Mononuclear cell (primary cell): ENCODE measurements around the gene CLDN9. TPM values are rescaled to one million over a fixed set of nuclear protein-coding genes. Genes with fewer than 3 reads are reported as not detected.

ENCODE experiments used
- H3K27me3 ChIP-seq: 2 replicates; pipeline ENCODE4 v1.6.0; 2011; ENCODE audit warnings: low read length, control low read depth; ENCODE audit not compliant: insufficient read depth
- H3K4me1 ChIP-seq: 2 replicates; pipeline ENCODE4 v1.5.1; 2011; ENCODE audit warnings: mild to moderate bottlenecking, low read length, control low read depth; ENCODE audit not compliant: insufficient read depth
- H3K4me3 ChIP-seq: 2 replicates; pipeline ENCODE4 v1.5.1; 2011; ENCODE audit warnings: mild to moderate bottlenecking, low read length, moderate library complexity
- H3K9me3 ChIP-seq: 2 replicates; pipeline ENCODE4 v1.5.1; 2011; ENCODE audit warnings: low read depth, mild to moderate bottlenecking, control low read depth, low read length
- total RNA-seq: library from RNA; depleted of rRNA; stranded (reverse); fragments of >200 nt; gene quantifications from one replicate; pipeline ENCODE4 v1.2.3, GENCODE V29; 2012

Gene CLDN9
- total RNA-seq, 1 donor, result not detected

- peaks cover 25% of the 10 kb centered on the region for H3K27me3 ChIP-seq
- no peak overlapping the region for H3K4me3 ChIP-seq
- H3K9me3 ChIP-seq, result no peaks in the 10 kb centered on the region
- peaks cover 67% of the 10 kb centered on the region for H3K4me1 ChIP-seq
These were observed 13.3 kb downstream of the CLDN9 start for GRCh38 chr16:3026003-3026378.

GRCh38 chr16:3026609-3027488, 14.1 kb downstream of the CLDN9 start:
- peaks cover 58% of the 10 kb centered on the region for H3K4me1 ChIP-seq
- no peak overlapping the region for H3K4me3 ChIP-seq
- peaks cover 30% of the 10 kb centered on the region for H3K27me3 ChIP-seq
- no peaks in the 10 kb centered on the region for H3K9me3 ChIP-seq

- peaks cover 57% of the 10 kb centered on the region for H3K4me1 ChIP-seq
- H3K27me3 ChIP-seq, result peaks cover 35% of the 10 kb centered on the region
- no peak overlapping the region for H3K4me3 ChIP-seq
- no peaks in the 10 kb centered on the region for H3K9me3 ChIP-seq
These were observed 14.7 kb downstream of the CLDN9 start for GRCh38 chr16:3027489-3027795.

GRCh38 chr16:3027983-3028715, 15.4 kb downstream of the CLDN9 start:
- H3K4me1 ChIP-seq, result peaks cover 50% of the 10 kb centered on the region
- no peak overlapping the region for H3K4me3 ChIP-seq
- H3K9me3 ChIP-seq, result no peaks in the 10 kb centered on the region
- peaks cover 42% of the 10 kb centered on the region for H3K27me3 ChIP-seq

- Histone ChIP-seq H3K4me1 (peaks cover 43% of the 10 kb centered on the region), H3K4me3 (no peak overlapping the region), H3K27me3 (peaks cover 49% of the 10 kb centered on the region), H3K9me3 (no peaks in the 10 kb centered on the region)
These were observed 16.1 kb downstream of the CLDN9 start for GRCh38 chr16:3028716-3029319.

GRCh38 chr16:3029491-3030221, 16.9 kb downstream of the CLDN9 start:
- Histone ChIP-seq H3K27me3 (peaks cover 53% of the 10 kb centered on the region), H3K9me3 (no peaks in the 10 kb centered on the region), H3K4me3 (no peak overlapping the region), H3K4me1 (peaks cover 37% of the 10 kb centered on the region)

GRCh38 chr16:3030222-3031212, 17.8 kb downstream of the CLDN9 start:
- Histone ChIP-seq H3K9me3 (no peaks in the 10 kb centered on the region), H3K4me3 (no peak overlapping the region), H3K27me3 (peaks cover 59% of the 10 kb centered on the region), H3K4me1 (peaks cover 29% of the 10 kb centered on the region)

GRCh38 chr16:3032624-3033023, 19.9 kb downstream of the CLDN9 start:
- Histone ChIP-seq H3K9me3 (no peaks in the 10 kb centered on the region), H3K27me3 (peaks cover 77% of the 10 kb centered on the region), H3K4me1 (peaks cover 34% of the 10 kb centered on the region), H3K4me3 (no peak overlapping the region)

- peaks cover 10% of the 10 kb centered on the region for H3K4me1 ChIP-seq
- H3K9me3 ChIP-seq, result no peaks in the 10 kb centered on the region
- no peak overlapping the region for H3K4me3 ChIP-seq
- H3K27me3 ChIP-seq, result peaks cover 72% of the 10 kb centered on the region
These were observed 22.7 kb downstream of the CLDN9 start for GRCh38 chr16:3035289-3035971.

GRCh38 chr16:3035972-3036725, 23.4 kb downstream of the CLDN9 start:
- Histone ChIP-seq H3K27me3 (peaks cover 64% of the 10 kb centered on the region), H3K9me3 (no peaks in the 10 kb centered on the region), H3K4me3 (no peak overlapping the region), H3K4me1 (peaks cover 10% of the 10 kb centered on the region)

GRCh38 chr16:3036726-3037315, 24.1 kb downstream of the CLDN9 start, which contains the start of gene BICDL2:
Gene BICDL2, minus strand, starts transcription at chr16:3036944. Its CDS starts 1,448 bp downstream, at chr16:3035496.
- Histone ChIP-seq H3K9me3 (no peaks in the 10 kb centered on the region), H3K4me3 (no peak within 1 kb of the TSS), H3K27me3 (peaks cover 61% of the 10 kb centered on the region), H3K4me1 (peaks cover 10% of the 10 kb centered on the region)

- Histone ChIP-seq H3K27me3 (peaks cover 49% of the 10 kb centered on the region), H3K4me1 (peaks cover 15% of the 10 kb centered on the region), H3K4me3 (no peak overlapping the region), H3K9me3 (no peaks in the 10 kb centered on the region)
These were observed 25.5 kb downstream of the CLDN9 start for GRCh38 chr16:3038256-3038655.
